Epidermal melanocyte (primary cell): ENCODE results near the gene ZMIZ1.
"Not testable (repeated sequence)": the region's sequence is repeated elsewhere in the genome, so short reads cannot be mapped to it uniquely, and the experiment has no call there.

Experiments
- DNase-seq: peaks from one replicate; pipeline ENCODE4 v3.0.0; 2011; ENCODE audit warnings: low spot score; ENCODE audit not compliant: insufficient read length

ZMIZ1 gene

GRCh38 chr10:79318369-79318768 is 249.6 kb downstream of the ZMIZ1 start:
- no peak for DNase-seq

GRCh38 chr10:79319115-79319771 is 250.5 kb downstream of the ZMIZ1 start:
- no peak for DNase-seq

DNA sequence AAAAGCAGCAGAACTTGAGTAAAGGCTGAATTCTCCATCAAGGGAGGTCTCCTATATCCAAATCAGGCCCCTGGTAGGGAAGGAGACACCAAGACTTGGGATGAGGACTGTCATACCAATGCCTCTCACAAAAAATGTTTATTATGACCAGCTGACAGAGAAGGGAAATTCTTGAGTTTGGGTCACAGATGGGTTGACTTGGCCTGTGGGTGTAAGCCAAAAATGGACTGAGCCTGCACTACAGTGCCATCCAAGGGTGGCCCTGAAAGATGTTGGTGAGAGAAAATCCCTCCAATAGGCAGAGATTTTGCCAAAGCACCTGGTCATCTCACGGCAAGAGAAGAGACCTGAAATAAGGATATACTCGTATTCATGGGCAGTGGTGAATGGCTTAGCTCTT is 251.6 kb downstream of the ZMIZ1 start:
- no peak for DNase-seq

- DNase-seq, result no peak
Observed at GRCh38 chr10:79320820-79321493, 252.2 kb downstream of the ZMIZ1 start.

DNA sequence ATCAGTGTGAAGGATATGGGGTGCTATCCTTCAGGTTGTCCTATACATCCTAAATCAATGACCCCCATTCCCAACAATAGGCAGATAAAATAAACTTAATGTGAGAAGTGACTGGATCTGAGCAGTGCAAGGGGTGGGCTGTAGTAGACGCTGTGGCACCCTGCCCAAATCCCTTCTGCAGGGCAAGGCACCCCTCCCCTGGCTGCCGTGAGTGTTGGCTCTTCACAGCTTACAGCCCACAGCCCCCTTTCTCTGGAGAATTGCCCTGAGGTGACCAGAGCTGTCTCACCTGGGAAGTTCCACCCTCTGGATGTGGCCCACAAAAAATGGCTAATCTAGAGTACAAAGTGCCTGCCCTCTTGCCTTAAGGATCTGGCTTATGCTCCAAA is 252.7 kb downstream of the ZMIZ1 start:
- DNase-seq, result no peak

DNA sequence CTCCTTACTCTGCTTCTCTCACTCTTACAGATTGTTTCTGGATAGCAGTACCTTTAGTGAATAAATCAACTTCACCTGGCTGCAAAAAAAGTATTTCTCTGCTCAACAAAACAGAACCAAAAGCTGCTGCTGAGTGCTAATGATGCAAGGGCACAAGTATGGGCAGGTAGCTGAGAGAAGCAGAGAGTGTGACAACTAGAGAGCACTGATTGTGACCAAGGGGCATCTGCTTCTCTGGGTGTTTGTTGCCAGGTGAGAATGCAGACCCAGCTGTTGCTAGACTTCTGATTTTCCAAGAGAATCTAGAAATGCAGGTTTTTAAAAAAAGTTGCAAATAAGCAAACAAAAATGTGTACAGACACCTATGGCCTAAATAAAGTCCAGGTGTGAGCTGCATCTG is 253.2 kb downstream of the ZMIZ1 start:
- DNase-seq, result no peak

DNA sequence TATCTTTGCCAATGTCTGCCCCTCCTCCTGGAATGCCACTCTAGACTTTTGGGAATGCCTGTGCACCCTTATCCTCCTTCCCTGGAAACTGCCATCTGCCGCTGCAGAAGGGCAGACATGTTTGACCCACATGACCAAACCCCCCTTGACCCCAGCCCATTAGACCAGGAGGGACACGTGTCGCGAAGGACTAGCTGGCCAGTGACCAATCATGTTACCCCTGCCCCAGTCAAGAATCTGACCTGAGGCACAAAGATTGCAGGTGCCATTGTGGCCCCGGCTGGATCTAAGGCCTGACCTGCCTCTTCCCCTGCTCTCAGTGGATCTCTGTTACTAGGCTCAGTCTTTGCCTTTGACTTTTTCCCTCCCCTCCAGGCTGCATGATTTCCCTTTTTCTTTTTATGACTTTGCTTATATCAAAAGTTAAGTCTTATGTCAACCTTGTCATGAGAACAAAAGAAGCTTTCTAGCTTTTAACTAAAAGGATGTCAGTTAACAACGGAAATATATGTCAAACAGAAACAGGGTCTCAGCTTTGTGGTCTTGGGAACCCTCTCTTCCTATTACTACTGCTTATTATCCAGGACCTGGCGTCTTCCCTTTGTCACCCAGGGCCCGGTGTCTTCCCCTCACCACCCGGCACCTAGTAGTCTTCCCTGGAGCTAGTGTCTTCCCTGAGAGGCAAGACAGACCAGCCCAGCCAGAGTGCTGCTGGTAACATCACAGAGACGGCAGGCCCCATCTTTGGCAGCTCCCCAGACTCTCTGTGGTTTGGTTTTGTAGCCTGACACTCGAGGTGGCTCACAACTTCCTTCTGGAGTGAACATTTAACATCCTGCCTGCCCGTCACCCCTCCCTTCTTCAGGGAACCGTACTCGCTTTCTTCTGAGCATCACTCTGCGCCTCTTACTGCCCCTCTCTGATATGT is 254.1 kb downstream of the ZMIZ1 start:
- DNase-seq, result no peak

DNA sequence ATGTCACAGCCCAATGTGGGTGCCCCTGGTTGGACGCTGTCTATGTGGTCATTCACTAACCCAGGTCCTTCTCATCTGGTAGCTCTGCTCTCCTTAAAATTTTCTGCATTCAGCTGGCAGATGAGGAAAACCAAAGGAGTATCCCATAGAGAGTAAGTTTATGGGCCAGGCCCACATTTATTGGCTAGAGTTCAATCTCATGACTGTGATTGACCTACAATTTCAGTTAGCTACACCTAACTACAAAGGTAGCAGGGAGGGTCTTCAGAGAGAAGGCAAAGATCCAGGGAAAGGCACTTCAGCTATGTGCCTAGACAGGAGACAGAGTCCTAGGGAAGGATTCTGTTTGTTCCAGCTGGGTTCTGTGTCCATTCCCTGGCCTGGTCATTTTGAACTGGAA is 254.8 kb downstream of the ZMIZ1 start:
- DNase-seq, result no peak

GRCh38 chr10:79324032-79324695 is 255.4 kb downstream of the ZMIZ1 start:
- no peak for DNase-seq

DNA sequence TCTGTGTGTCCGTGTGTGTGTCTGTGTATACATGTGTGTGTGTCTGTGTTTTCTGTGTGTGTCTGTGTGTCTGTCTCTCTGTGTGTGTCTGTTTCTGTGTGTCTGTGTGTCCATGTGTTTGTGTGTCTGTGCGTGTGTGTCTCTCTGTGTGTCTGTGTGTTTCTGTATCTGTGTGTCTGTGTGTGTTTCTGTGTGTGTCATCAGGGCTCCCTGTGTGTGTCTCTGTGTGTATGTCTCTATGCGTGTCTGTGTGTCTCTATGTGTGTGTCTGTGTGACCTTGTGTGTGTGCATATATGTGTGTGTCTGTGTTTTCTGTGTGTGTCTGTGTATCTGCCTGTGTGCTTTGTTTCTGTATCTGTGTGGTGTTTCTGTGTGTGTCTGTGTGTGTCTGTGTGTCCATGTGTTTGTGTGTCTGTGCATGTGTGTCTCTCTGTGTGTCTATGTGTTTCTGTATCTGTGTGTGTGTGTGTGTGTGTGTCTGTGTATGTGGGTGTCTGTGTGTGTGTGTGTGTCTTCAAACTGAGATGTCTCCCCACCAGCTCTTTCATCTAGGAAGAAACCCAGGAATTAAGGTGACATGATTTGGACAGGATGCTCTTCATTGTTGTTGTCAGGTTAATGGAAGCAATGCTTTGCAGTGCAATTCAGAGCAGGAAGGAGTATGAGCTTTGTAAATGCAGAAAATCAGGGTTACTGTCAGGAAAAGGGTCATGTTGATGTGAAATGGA is 257.8 kb downstream of the ZMIZ1 start:
- no peak for DNase-seq

- DNase-seq, result no peak
Observed at GRCh38 chr10:79327090-79327457, 258.3 kb downstream of the ZMIZ1 start.

- no peak for DNase-seq
Observed at GRCh38 chr10:79328147-79328701, 259.5 kb downstream of the ZMIZ1 start.

DNA sequence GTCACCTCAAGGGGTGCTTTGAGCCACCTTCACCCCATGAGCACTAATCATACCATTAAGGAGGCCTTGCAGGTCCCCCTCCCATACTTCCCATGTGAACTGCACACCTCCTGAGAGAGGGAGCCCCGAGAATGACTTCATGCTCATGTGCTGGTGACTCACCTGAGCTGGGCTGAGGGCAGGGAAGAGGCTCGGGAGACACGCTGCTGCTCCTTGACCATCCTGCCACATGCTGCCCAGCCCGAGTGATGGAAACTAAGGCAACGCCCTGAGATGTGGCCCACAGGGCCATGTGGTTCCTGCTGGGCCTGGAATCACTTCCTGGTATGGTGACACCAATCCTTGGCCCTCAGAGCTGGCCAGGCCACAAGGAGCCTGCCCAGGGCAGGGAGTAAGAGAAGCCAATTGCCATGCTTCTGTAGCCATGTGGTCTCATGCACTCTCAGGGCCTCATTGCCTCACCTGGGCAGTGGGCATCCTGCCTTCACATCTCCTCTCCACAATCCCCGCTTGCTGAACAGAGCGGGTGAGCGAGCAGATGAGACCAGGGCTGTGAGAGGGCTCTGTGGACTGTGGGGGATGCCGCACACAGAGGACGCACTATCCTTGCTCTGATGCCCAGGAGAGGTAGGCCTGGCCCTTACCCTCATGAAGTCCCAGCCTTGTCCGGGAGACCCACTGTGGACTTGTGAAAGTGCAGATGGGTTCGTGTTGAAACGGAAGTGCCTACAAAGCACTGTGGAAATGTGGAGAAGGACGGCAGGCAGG is 260.2 kb downstream of the ZMIZ1 start:
- DNase-seq, result no peak

- DNase-seq, result no peak
Observed at GRCh38 chr10:79329529-79329928, 260.8 kb downstream of the ZMIZ1 start.

GRCh38 chr10:79331226-79331625 is 262.5 kb downstream of the ZMIZ1 start:
- no peak for DNase-seq

DNA sequence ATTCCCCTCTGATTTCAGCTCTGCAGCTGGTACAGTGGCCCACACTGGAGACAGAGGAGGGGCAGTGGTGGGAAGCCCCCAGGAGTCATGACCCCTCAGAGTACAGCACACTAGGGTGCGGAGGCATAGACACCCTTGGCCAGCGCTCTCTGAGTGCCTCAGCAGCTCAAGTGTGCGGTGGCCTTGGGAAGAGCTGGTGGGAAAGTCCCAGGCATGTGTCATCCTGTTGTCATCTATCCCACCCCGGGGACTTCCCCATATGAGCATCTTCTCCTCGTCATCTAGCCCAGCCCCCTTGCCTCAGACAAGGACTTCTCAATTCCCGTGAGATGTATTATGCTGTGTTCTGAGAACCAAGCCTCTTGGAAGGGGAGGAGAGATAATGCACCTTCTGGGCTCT is 262.9 kb downstream of the ZMIZ1 start:
- DNase-seq, result no peak

DNA sequence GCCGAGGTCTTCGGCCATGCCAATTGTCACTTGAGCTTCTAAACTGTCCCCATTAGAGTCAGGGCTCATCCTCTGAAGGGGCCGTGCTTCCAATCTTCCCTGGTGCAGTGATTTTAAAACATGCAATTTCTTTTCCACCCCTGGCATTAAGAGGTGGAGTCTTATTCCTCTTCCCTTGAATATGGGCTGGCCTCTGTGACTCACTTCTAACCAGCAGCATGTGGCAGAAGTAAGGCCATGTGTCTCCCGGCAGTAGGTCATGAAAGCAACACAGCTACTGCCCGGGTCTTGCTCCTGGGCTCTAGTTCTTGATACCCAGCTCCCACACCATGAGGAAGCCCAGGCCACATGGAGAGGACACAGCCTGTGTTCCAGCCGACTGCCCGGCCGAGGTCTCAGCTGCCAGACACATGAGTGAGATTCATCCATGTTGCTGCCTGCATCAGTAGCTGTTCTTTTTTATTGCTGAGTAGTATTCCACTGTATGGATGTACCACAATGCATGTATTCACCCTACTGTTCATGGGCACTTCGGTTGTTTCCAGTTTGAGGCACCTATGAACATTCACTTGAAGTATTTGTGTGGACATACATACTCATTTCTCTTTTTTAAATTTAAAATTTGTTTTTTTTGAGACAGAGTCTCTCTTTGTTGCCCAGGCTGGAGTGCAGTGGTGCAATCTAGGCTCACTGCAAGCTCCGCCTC is 264.0 kb downstream of the ZMIZ1 start:
- not testable (repeated sequence) for DNase-seq

DNA sequence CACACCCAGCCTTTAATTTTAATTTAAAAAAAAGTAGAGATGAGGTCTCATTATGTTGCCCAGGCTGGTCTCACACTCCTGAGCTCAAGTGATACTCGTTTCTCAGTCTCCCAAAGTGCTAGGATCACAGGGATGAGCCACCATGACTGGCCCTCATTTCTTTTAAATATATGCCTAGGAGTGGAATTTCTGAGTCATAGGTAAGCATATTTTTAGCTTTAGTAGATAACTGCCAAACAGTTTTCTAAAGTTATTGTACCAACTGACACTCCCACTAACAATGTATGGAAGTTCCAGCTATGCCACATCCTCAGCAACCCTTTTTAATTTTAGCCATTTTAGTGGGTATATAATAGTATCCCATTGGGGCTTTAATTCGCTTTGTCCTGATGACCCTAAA is 264.7 kb downstream of the ZMIZ1 start:
- no peak for DNase-seq

DNA sequence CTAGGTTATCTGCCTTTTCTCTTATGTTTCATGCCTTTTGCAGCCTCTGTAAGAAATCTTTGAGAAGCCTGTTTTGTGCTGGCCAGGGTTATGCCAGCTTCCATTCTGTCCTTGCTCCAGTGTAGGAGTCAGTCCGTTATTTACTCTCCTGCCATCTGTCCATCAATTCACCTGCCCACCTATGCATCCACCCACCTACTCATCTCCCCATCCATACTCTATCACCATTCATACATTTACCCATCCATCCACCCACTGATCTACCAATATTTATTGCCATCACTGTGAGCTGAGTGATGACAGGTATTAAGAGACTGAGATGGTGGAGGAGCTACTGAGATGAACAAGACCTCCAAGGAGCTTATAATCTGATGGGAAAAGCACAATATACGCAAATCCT is 265.8 kb downstream of the ZMIZ1 start:
- no peak for DNase-seq
